ENCODE data around the gene CHST11. TPM values are rescaled to one million over a fixed set of nuclear protein-coding genes. Genes with fewer than 3 reads are reported as not detected.
"Not testable (repeated sequence)": the region's sequence is repeated elsewhere in the genome, so short reads cannot be mapped to it uniquely, and the experiment has no call there.

Gene CHST11
- total RNA-seq, 1 experiment from 2014 or later: 1.1 TPM

GRCh38 chr12:104801427-104801826 lies 344.7 kb downstream of the CHST11 start:
- Histone ChIP-seq H3K27ac (ENCODE audit: low read depth, low read length, poor library complexity, severe bottlenecking) (no peak overlapping the region), H3K4me1 (ENCODE audit: insufficient read depth, low read length, poor library complexity, severe bottlenecking) (no peaks in the 10 kb centered on the region), H3K9me3 (ENCODE audit: low read depth, low read length, poor library complexity, severe bottlenecking) (no peaks in the 10 kb centered on the region), H3K4me3 (ENCODE audit: low read depth, low read length, poor library complexity, severe bottlenecking) (no peak overlapping the region), H3K36me3 (ENCODE audit: insufficient read depth, low read length, poor library complexity, severe bottlenecking) (no peaks in the 10 kb centered on the region), H3K27me3 (replicated peaks; ENCODE audit: insufficient read depth, low read depth, low read length, poor library complexity) (peaks cover 16% of the 10 kb centered on the region)
- CTCF ChIA-PET: no interaction called here
- TF ChIP-seq EZH2 (IDR thresholded peaks at IDR 0.05; ENCODE audit: borderline replicate concordance, low read depth, low read length, poor library complexity, severe bottlenecking) (no peak), CTCF (conservative IDR thresholded peaks at IDR 0.05; ENCODE audit: low read depth, low read length) (no peak)
- intact Hi-C loops (cut with micrococcal nuclease; ENCODE audit: unreplicated experiment): no loop called here
- DNase-seq (ENCODE audit: low spot score): no peak
- POLR2A ChIA-PET (ENCODE audit: low non-redundant PET): no interaction called here
- no TSS peak for BruUV-seq (replicated peaks)

DNA sequence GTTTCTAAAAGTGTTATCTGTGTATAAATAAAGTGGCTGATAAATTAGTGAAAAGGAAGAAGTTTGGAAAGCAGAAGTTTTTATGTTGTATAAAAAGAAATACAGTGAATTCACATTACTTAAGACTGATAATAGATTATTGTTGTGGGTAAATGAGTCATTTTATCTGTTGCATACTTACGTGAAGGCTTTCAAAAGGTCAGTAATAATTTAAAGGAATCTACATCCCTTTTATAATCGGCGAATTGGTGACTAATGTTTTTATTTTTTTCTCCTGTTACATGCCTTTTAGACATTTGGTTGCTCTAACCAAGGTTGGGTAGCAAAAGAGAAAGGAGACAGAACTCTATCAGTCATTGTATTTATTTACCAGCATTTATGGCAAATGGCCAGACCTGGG lies 345.5 kb downstream of the CHST11 start:
- Histone ChIP-seq H3K9me3 (ENCODE audit: low read depth, low read length, poor library complexity, severe bottlenecking) (no peaks in the 10 kb centered on the region), H3K27ac (ENCODE audit: low read depth, low read length, poor library complexity, severe bottlenecking) (no peak overlapping the region), H3K4me1 (ENCODE audit: insufficient read depth, low read length, poor library complexity, severe bottlenecking) (no peaks in the 10 kb centered on the region), H3K27me3 (replicated peaks; ENCODE audit: insufficient read depth, low read depth, low read length, poor library complexity) (peaks cover 16% of the 10 kb centered on the region), H3K4me3 (ENCODE audit: low read depth, low read length, poor library complexity, severe bottlenecking) (no peak overlapping the region), H3K36me3 (ENCODE audit: insufficient read depth, low read length, poor library complexity, severe bottlenecking) (no peaks in the 10 kb centered on the region)
- ChIA-PET CTCF (no interaction called here), POLR2A (ENCODE audit: low non-redundant PET) (no interaction called here)
- no peak for TF ChIP-seq EZH2 (IDR thresholded peaks at IDR 0.05; ENCODE audit: borderline replicate concordance, low read depth, low read length, poor library complexity, severe bottlenecking)
- TF ChIP-seq CTCF (conservative IDR thresholded peaks at IDR 0.05; ENCODE audit: low read depth, low read length): no peak
- intact Hi-C loops (cut with micrococcal nuclease; ENCODE audit: unreplicated experiment): no loop called here
- no TSS peak for BruUV-seq (replicated peaks)
- DNase-seq (ENCODE audit: low spot score): no peak

- Histone ChIP-seq H3K27me3 (replicated peaks; ENCODE audit: insufficient read depth, low read depth, low read length, poor library complexity) (peaks cover 16% of the 10 kb centered on the region), H3K36me3 (ENCODE audit: insufficient read depth, low read length, poor library complexity, severe bottlenecking) (no peaks in the 10 kb centered on the region), H3K4me3 (ENCODE audit: low read depth, low read length, poor library complexity, severe bottlenecking) (no peak overlapping the region), H3K4me1 (ENCODE audit: insufficient read depth, low read length, poor library complexity, severe bottlenecking) (no peaks in the 10 kb centered on the region), H3K27ac (ENCODE audit: low read depth, low read length, poor library complexity, severe bottlenecking) (no peak overlapping the region), H3K9me3 (ENCODE audit: low read depth, low read length, poor library complexity, severe bottlenecking) (no peaks in the 10 kb centered on the region)
- TF ChIP-seq CTCF (conservative IDR thresholded peaks at IDR 0.05; ENCODE audit: low read depth, low read length) (no peak), EZH2 (IDR thresholded peaks at IDR 0.05; ENCODE audit: borderline replicate concordance, low read depth, low read length, poor library complexity, severe bottlenecking) (no peak)
- intact Hi-C loops (cut with micrococcal nuclease; ENCODE audit: unreplicated experiment): no loop called here
- POLR2A ChIA-PET (ENCODE audit: low non-redundant PET): no interaction called here
- CTCF ChIA-PET: no interaction called here
- BruUV-seq (replicated peaks): no TSS peak
- DNase-seq (ENCODE audit: low spot score): no peak
Measured at GRCh38 chr12:104805186-104805585, 348.4 kb downstream of the CHST11 start.

GRCh38 chr12:104806194-104806593 lies 349.4 kb downstream of the CHST11 start:
- intact Hi-C loops (cut with micrococcal nuclease; ENCODE audit: unreplicated experiment); BruUV-seq (replicated peaks); CTCF ChIA-PET; DNase-seq (ENCODE audit: low spot score); H3K27ac ChIP-seq (ENCODE audit: low read depth, low read length, poor library complexity, severe bottlenecking); H3K4me3 ChIP-seq (ENCODE audit: low read depth, low read length, poor library complexity, severe bottlenecking); H3K36me3 ChIP-seq (ENCODE audit: insufficient read depth, low read length, poor library complexity, severe bottlenecking); H3K4me1 ChIP-seq (ENCODE audit: insufficient read depth, low read length, poor library complexity, severe bottlenecking); H3K9me3 ChIP-seq (ENCODE audit: low read depth, low read length, poor library complexity, severe bottlenecking); POLR2A ChIA-PET (ENCODE audit: low non-redundant PET): not testable (repeated sequence)
- H3K27me3 ChIP-seq (replicated peaks; ENCODE audit: insufficient read depth, low read depth, low read length, poor library complexity): peaks cover 16% of the 10 kb centered on the region

Measured in A673 (cell line).